Vagina (tissue), 2 donors: ENCODE results near the gene SLC24A3.

ENCODE experiments used
- POLR2A ChIP-seq, 2 donors: fragments of 450-650 bp; IDR thresholded peaks; one replicate each; pipeline ENCODE4 v1.6.1; 2017; ENCODE audit warnings: antibody characterized with exemption in 2 of 2, mild to moderate bottlenecking in 2 of 2, moderate library complexity in 2 of 2
- TF ChIP-seq, protein P1 (sequence below), 3 experiments: fragments of 450-650 bp in 2 of 3; fragments of 200-600 bp in 1 of 3; sonication (generic) in 1 of 3; IDR thresholded peaks; one replicate each; pipeline ENCODE4 v1.5.1; 2017 to 2019; ENCODE audit warnings: antibody characterized with exemption in 3 of 3, mild to moderate bottlenecking in 2 of 3, moderate library complexity in 2 of 3

GRCh38 chr20:19600042-19600441 lies 387.6 kb downstream of the SLC24A3 start:
- TF ChIP-seq, protein P1, sequence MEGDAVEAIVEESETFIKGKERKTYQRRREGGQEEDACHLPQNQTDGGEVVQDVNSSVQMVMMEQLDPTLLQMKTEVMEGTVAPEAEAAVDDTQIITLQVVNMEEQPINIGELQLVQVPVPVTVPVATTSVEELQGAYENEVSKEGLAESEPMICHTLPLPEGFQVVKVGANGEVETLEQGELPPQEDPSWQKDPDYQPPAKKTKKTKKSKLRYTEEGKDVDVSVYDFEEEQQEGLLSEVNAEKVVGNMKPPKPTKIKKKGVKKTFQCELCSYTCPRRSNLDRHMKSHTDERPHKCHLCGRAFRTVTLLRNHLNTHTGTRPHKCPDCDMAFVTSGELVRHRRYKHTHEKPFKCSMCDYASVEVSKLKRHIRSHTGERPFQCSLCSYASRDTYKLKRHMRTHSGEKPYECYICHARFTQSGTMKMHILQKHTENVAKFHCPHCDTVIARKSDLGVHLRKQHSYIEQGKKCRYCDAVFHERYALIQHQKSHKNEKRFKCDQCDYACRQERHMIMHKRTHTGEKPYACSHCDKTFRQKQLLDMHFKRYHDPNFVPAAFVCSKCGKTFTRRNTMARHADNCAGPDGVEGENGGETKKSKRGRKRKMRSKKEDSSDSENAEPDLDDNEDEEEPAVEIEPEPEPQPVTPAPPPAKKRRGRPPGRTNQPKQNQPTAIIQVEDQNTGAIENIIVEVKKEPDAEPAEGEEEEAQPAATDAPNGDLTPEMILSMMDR (IDR thresholded peaks at IDR 0.05), result no peak
- no peak for TF ChIP-seq POLR2A (IDR thresholded peaks at IDR 0.05)
